Liver (tissue), 9 donors: ENCODE measurements around the gene C3orf49. TPM values are rescaled to one million over a fixed set of nuclear protein-coding genes. Genes with fewer than 3 reads are reported as not detected.

ENCODE experiments used
- DNase-seq: peaks from one replicate; pipeline ENCODE4 v3.0.0-alpha.2; 2017; ENCODE audit warnings: low spot score
- H3K27ac ChIP-seq, 2 donors: one replicate each; pipeline ENCODE4 v1.7.0; 2013; ENCODE audit warnings: inconsistent platforms in 2 of 2, low read length in 2 of 2, control low read depth in 1 of 2, low read depth in 1 of 2, mild to moderate bottlenecking in 1 of 2
- H3K27me3 ChIP-seq, 4 donors: one replicate each; pipeline versions ENCODE4 v1.6.1 to v1.7.0; 2013; ENCODE audit warnings: low read length in 3 of 4, inconsistent platforms in 1 of 4, mild to moderate bottlenecking in 1 of 4, moderate library complexity in 1 of 4; ENCODE audit not compliant: control insufficient read depth in 4 of 4, insufficient read depth in 4 of 4
- H3K36me3 ChIP-seq, 4 donors: one replicate each; pipeline versions ENCODE4 v1.6.1 to v1.7.0; 2013; ENCODE audit warnings: low read length in 3 of 4, mild to moderate bottlenecking in 3 of 4, low read depth in 1 of 4, moderate library complexity in 1 of 4; ENCODE audit not compliant: control insufficient read depth in 4 of 4, insufficient read depth in 3 of 4
- H3K4me1 ChIP-seq, 4 donors: one replicate each; pipeline versions ENCODE4 v1.6.1 to v1.7.0; 2013; ENCODE audit warnings: low read length in 3 of 4, mild to moderate bottlenecking in 3 of 4, moderate library complexity in 1 of 4; ENCODE audit not compliant: control insufficient read depth in 4 of 4, insufficient read depth in 4 of 4
- H3K4me3 ChIP-seq, 3 donors: one replicate each; pipeline versions ENCODE4 v1.6.1 to v1.7.0; 2013; ENCODE audit warnings: low read length in 3 of 3, control low read depth in 1 of 3, low read depth in 1 of 3, mild to moderate bottlenecking in 1 of 3
- H3K9ac ChIP-seq, 2 donors: one replicate each; pipeline ENCODE4 v1.7.0; 2013; ENCODE audit warnings: low read length in 2 of 2, mild to moderate bottlenecking in 2 of 2, moderate library complexity in 2 of 2, control low read depth in 1 of 2, low read depth in 1 of 2
- H3K9me3 ChIP-seq, 4 donors: one replicate each; pipeline versions ENCODE4 v1.6.1 to v1.7.0; 2013; ENCODE audit warnings: low read length in 3 of 4; ENCODE audit not compliant: control insufficient read depth in 4 of 4
- EGR1 ChIP-seq, 2 donors: IDR thresholded peaks; 2 replicates each; pipeline ENCODE4 v1.6.1; 2016 to 2018; ENCODE audit warnings: antibody characterized with exemption in 2 of 2, low read depth in 2 of 2
- FOXA1 ChIP-seq: IDR thresholded peaks from 2 replicates; pipeline ENCODE4 v1.6.1; 2016; ENCODE audit warnings: antibody characterized with exemption
- FOXA2 ChIP-seq: IDR thresholded peaks from 2 replicates; pipeline ENCODE4 v1.6.1; 2016; ENCODE audit warnings: antibody characterized with exemption
- GABPA ChIP-seq, 2 donors: IDR thresholded peaks in 1 of 2; conservative IDR thresholded peaks in 1 of 2; 2 replicates each; pipeline ENCODE4 v1.6.1; 2016; ENCODE audit warnings: antibody characterized with exemption in 2 of 2, mild to moderate bottlenecking in 1 of 2, moderate library complexity in 1 of 2
- HNF4A ChIP-seq, 2 donors: conservative IDR thresholded peaks; 2 replicates each; pipeline ENCODE4 v1.6.1; 2016; ENCODE audit warnings: antibody characterized with exemption in 2 of 2, mild to moderate bottlenecking in 2 of 2
- HNF4G ChIP-seq: IDR thresholded peaks from 2 replicates; pipeline ENCODE4 v1.6.1; 2016; ENCODE audit warnings: antibody characterized with exemption
- JUND ChIP-seq, 2 donors: IDR thresholded peaks; 2 replicates each; pipeline ENCODE4 v1.6.1; 2016; ENCODE audit warnings: antibody characterized with exemption in 2 of 2
- NR2F2 ChIP-seq: IDR thresholded peaks from 2 replicates; pipeline ENCODE4 v1.6.1; 2016; ENCODE audit warnings: antibody characterized with exemption
- RAD21 ChIP-seq, 2 donors: IDR thresholded peaks; 2 replicates each; pipeline ENCODE4 v1.6.1; 2016; ENCODE audit warnings: antibody characterized with exemption in 2 of 2, mild to moderate bottlenecking in 2 of 2
- RXRA ChIP-seq, 2 donors: IDR thresholded peaks; 2 replicates each; pipeline ENCODE4 v1.6.1; 2017 to 2018; ENCODE audit warnings: antibody characterized with exemption in 2 of 2, mild to moderate bottlenecking in 1 of 2
- SP1 ChIP-seq: IDR thresholded peaks from 2 replicates; pipeline ENCODE4 v1.6.1; 2018; ENCODE audit warnings: antibody characterized with exemption, mild to moderate bottlenecking
- TAF1 ChIP-seq: conservative IDR thresholded peaks from 2 replicates; pipeline ENCODE4 v1.6.1; 2016; ENCODE audit warnings: antibody characterized with exemption, mild to moderate bottlenecking
- YY1 ChIP-seq: IDR thresholded peaks from 2 replicates; pipeline ENCODE4 v1.6.1; 2016; ENCODE audit warnings: antibody characterized with exemption, mild to moderate bottlenecking
- WGBS: extraction: QIAGEN DNeasy Blood & Tissue Kit; methylation state at CpG from one replicate; pipeline ENCODE4 v1.1.7; 2013; 5-methylcytosine and 5-hydroxymethylcytosine counted together
- polyA plus RNA-seq, 2 donors: library from polyadenylated mRNA; stranded (reverse) in 1 of 2; unstranded in 1 of 2; fragments of 200-250 nt in 1 of 2; fragments of >200 nt in 1 of 2; fragmentation: Nextera tagmentation in 1 of 2; extraction: Ambion mirVana in 1 of 2; gene quantifications; one replicate each; pipeline versions ENCODE4 v1.2.1 to v1.2.3, GENCODE V29; 2013 to 2015
- total RNA-seq, 2 donors: library from RNA; depleted of rRNA; stranded (reverse); fragments of >200 nt; gene quantifications; one replicate each; pipeline ENCODE4 v1.2.3, GENCODE V29; 2014
- TF ChIP-seq, protein P1 (sequence below): IDR thresholded peaks from 2 replicates; pipeline ENCODE4 v1.6.1; 2016; ENCODE audit warnings: antibody characterized with exemption
- TF ChIP-seq, protein P2 (sequence below): IDR thresholded peaks from 2 replicates; pipeline ENCODE4 v1.6.1; 2016; ENCODE audit warnings: antibody characterized with exemption
- TF ChIP-seq, protein P3 (sequence below): IDR thresholded peaks from 2 replicates; pipeline ENCODE4 v1.6.1; 2016; ENCODE audit warnings: antibody characterized with exemption
- TF ChIP-seq, protein P4 (sequence below): IDR thresholded peaks from 2 replicates; pipeline ENCODE4 v1.6.1; 2016; ENCODE audit warnings: antibody characterized with exemption, mild to moderate bottlenecking
- donor health status: healthy.
- donor health status: healthy.
- donor health status: healthy.
- donor health status: healthy.
- donor health status: healthy.

Gene C3orf49
- total and polyA plus RNA-seq, 4 donors = 0.13 TPM; not detected in 3

DNA sequence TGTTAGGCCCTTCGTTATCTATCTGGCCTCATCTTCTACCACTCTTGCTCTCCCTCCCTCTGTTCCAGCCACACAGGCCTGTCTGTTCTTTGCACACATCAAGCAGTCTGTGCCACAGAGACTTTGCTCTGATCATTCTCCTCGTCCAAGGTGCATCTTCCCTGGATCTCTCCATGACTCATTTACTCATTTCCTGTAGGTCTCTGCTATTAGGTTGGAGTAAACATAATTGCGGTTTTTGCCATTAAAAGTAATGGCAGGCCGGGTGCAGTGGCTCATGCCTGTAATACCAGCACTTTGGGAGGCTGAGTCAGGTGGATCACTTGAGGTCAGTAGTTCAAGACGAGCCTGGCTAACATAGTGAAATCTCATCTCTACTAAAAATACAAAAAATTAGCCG is 9.5 kb upstream of the C3orf49 start:
- Histone ChIP-seq H3K27ac (no peak overlapping the region), H3K4me1 (no peaks in the 10 kb centered on the region), H3K9me3 (no peaks in the 10 kb centered on the region), H3K4me3 (no peak overlapping the region), H3K36me3 (no peaks in the 10 kb centered on the region), H3K9ac (no peak overlapping the region), H3K27me3 (no peaks in the 10 kb centered on the region)
- TF ChIP-seq, protein P1, sequence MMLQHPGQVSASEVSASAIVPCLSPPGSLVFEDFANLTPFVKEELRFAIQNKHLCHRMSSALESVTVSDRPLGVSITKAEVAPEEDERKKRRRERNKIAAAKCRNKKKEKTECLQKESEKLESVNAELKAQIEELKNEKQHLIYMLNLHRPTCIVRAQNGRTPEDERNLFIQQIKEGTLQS = no peak
- no peak for TF ChIP-seq RXRA (IDR thresholded peaks at IDR 0.05)
- WGBS = 95% methylated on average over 6 of the region's 6 CpGs
- no peak for DNase-seq

DNA sequence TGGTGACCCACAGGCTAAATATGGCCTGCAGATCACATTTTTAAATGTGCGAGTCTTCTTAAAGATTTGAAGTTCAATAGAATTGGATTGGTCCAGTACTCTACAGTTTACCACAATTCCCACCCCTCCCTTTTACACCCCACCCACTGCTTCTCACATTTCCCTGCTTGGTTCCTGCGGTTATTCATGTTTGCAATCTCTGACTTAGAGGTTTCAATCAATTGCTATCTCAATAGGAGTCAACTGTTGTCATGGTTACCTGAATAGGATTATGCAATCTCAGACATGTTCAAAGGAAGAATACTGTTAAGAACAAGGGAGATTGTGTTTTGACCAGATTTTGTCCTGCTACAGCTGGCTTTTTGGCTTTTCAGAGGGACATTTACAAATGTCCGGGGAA is 4.9 kb upstream of the C3orf49 start:
- no peaks in the 10 kb centered on the region for H3K4me1 ChIP-seq
- no peaks in the 10 kb centered on the region for H3K36me3 ChIP-seq
- no peak overlapping the region for H3K9ac ChIP-seq
- H3K4me3 ChIP-seq = no peak overlapping the region
- H3K27me3 ChIP-seq = no peaks in the 10 kb centered on the region
- no peak for DNase-seq
- TF ChIP-seq RXRA (IDR thresholded peaks at IDR 0.05) (no peak), SP1 (no peak), HNF4A (conservative IDR thresholded peaks at IDR 0.05) (no peak), HNF4G (no peak), GABPA (IDR thresholded peaks at IDR 0.05 in 1 of 2, conservative IDR thresholded peaks at IDR 0.05 in 1 of 2) (no peak), NR2F2 (no peak), RAD21 (IDR thresholded peaks at IDR 0.05) (no peak), FOXA1 (no peak), TAF1 (no peak), JUND (IDR thresholded peaks at IDR 0.05) (no peak), YY1 (no peak), EGR1 (IDR thresholded peaks at IDR 0.05; ENCODE audit: low read depth in 2 of 2) (no peak), FOXA2 (no peak)
- TF ChIP-seq, protein P2, sequence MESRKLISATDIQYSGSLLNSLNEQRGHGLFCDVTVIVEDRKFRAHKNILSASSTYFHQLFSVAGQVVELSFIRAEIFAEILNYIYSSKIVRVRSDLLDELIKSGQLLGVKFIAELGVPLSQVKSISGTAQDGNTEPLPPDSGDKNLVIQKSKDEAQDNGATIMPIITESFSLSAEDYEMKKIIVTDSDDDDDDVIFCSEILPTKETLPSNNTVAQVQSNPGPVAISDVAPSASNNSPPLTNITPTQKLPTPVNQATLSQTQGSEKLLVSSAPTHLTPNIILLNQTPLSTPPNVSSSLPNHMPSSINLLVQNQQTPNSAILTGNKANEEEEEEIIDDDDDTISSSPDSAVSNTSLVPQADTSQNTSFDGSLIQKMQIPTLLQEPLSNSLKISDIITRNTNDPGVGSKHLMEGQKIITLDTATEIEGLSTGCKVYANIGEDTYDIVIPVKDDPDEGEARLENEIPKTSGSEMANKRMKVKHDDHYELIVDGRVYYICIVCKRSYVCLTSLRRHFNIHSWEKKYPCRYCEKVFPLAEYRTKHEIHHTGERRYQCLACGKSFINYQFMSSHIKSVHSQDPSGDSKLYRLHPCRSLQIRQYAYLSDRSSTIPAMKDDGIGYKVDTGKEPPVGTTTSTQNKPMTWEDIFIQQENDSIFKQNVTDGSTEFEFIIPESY = no peak
- TF ChIP-seq, protein P3, sequence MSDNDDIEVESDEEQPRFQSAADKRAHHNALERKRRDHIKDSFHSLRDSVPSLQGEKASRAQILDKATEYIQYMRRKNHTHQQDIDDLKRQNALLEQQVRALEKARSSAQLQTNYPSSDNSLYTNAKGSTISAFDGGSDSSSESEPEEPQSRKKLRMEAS = no peak
- TF ChIP-seq, protein P4, sequence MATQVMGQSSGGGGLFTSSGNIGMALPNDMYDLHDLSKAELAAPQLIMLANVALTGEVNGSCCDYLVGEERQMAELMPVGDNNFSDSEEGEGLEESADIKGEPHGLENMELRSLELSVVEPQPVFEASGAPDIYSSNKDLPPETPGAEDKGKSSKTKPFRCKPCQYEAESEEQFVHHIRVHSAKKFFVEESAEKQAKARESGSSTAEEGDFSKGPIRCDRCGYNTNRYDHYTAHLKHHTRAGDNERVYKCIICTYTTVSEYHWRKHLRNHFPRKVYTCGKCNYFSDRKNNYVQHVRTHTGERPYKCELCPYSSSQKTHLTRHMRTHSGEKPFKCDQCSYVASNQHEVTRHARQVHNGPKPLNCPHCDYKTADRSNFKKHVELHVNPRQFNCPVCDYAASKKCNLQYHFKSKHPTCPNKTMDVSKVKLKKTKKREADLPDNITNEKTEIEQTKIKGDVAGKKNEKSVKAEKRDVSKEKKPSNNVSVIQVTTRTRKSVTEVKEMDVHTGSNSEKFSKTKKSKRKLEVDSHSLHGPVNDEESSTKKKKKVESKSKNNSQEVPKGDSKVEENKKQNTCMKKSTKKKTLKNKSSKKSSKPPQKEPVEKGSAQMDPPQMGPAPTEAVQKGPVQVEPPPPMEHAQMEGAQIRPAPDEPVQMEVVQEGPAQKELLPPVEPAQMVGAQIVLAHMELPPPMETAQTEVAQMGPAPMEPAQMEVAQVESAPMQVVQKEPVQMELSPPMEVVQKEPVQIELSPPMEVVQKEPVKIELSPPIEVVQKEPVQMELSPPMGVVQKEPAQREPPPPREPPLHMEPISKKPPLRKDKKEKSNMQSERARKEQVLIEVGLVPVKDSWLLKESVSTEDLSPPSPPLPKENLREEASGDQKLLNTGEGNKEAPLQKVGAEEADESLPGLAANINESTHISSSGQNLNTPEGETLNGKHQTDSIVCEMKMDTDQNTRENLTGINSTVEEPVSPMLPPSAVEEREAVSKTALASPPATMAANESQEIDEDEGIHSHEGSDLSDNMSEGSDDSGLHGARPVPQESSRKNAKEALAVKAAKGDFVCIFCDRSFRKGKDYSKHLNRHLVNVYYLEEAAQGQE = no peak
- TF ChIP-seq, protein P1 = no peak
- H3K27ac ChIP-seq = no peak overlapping the region
- WGBS = 64% methylated on average over 3 of the region's 3 CpGs
- no peaks in the 10 kb centered on the region for H3K9me3 ChIP-seq
